Omental fat pad (tissue), 4 donors: Measurements from ENCODE around the gene TBXA2R. TPM values are rescaled to one million over a fixed set of nuclear protein-coding genes. Genes with fewer than 3 reads are reported as not detected.

Source experiments
- ATAC-seq: fragments of 150-250 bp; one replicate; pipeline ENCODE4 v1.9.1; 2016; ENCODE audit warnings: mild to moderate bottlenecking, moderate library complexity; ENCODE audit not compliant: low FRiP score
- DNase-seq: peaks from one replicate; pipeline ENCODE4 v3.0.0-alpha.2; 2019; ENCODE audit warnings: low spot score
- total RNA-seq, 4 donors: library from RNA; depleted of rRNA; stranded (reverse); fragments of >200 nt; gene quantifications; one replicate each; pipeline ENCODE4 v1.1.0, GENCODE V29; 2016
- TF ChIP-seq, protein P1 (sequence below), 3 donors: fragments of 450-650 bp; IDR thresholded peaks; one replicate each; pipeline ENCODE4 v1.5.1; 2016 to 2017; ENCODE audit warnings: antibody characterized with exemption in 3 of 3, mild to moderate bottlenecking in 3 of 3, moderate library complexity in 2 of 3

Gene TBXA2R
- total RNA-seq, 4 donors from 2014 or later: 0.65 to 1.8 (median 1.1) TPM

DNA sequence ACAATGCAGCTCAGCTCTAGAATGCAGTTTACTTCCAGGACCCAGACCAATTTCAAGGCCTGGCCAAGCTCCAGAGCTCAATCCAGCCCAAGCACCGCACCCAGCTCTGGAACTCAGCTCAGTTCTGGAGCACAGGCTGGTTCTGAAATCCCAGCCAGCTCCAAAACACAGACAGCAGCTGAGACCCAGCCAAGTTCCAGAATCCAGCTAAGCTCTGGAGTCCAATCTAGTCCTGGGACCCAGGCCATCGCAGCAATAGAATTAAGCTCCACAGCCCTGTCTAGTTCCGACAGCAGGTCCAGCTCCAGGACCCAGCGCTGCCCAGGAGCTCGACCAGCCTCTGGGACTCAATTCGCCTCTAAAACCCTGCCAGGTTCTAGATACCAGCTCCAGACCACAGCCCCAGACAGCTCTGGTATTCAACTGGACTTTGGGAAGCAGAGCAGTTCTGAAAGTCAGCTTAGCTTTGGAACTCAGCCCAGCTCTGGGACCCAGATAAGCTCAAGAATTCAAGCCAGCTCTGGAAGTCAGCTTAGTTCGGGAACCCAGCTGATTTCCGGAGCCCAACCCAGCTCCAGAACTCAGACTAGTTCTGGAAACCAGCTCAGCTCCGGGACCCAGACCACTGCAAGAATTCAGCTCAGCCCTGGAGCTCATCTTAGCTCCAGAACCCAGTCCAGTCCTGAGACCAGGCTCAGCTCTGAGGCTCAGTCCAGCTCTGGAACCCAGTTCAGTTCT, 14.6 kb downstream of the TBXA2R start:
- TF ChIP-seq, protein P1, sequence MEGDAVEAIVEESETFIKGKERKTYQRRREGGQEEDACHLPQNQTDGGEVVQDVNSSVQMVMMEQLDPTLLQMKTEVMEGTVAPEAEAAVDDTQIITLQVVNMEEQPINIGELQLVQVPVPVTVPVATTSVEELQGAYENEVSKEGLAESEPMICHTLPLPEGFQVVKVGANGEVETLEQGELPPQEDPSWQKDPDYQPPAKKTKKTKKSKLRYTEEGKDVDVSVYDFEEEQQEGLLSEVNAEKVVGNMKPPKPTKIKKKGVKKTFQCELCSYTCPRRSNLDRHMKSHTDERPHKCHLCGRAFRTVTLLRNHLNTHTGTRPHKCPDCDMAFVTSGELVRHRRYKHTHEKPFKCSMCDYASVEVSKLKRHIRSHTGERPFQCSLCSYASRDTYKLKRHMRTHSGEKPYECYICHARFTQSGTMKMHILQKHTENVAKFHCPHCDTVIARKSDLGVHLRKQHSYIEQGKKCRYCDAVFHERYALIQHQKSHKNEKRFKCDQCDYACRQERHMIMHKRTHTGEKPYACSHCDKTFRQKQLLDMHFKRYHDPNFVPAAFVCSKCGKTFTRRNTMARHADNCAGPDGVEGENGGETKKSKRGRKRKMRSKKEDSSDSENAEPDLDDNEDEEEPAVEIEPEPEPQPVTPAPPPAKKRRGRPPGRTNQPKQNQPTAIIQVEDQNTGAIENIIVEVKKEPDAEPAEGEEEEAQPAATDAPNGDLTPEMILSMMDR (IDR thresholded peaks at IDR 0.05): no peak
- ATAC-seq: peak; percentile 11
- DNase-seq: no peak

DNA sequence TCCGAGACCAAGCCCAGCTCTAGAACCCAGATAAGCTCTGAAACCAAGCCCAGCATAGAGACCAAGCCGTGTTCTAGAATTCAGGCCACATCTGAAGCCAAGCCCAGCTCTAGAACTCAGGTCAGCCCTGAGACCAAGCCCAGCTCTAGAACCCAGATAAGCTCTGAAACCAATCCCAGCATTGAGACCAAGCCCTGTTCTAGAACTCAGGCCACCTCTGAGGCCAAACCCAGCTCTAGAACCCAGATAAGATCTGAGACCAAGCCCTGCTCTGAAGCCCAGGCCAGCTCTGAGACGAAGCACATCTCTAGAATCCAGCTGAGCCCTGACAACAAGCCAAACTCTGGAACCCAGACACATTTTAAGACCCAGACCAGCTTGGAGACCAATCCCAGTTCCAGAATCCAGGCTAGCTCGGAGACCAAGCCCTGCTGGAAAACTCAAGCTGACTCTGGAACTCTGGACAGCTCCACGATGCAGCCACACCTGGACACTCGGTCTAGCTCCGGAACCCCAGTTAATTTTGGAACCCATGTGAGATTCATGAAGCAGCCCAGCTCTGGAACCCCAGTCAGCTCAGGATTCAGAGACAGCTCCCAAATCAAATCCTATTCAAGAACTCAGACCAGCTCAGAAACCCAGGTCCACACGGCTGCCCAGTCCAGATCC, 15.6 kb downstream of the TBXA2R start:
- no peak for ATAC-seq
- TF ChIP-seq, protein P1 (IDR thresholded peaks at IDR 0.05): no peak
- no peak for DNase-seq

DNA sequence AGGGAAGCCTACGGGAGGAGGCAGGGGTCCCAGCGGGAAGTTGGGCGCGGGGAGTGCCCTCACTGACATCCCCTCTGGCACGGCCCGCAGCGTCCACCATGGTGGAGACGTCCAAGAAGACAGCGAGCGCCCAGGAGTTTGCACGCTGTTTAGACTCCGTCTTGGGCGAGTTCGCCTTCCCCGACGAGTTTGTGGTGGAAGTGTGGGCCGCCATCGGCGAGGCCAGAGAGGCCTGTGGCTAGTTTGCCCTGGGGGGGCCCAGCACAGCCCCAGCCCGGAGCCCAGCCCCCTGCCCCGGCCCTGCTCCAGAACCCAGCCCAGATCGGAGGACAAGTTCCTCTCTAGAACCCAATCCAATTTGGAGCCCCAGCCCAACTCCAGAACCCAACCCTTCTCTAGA, 16.7 kb downstream of the TBXA2R start:
- DNase-seq: no peak
- no peak for ATAC-seq
- TF ChIP-seq, protein P1 (IDR thresholded peaks at IDR 0.05): no peak

DNA sequence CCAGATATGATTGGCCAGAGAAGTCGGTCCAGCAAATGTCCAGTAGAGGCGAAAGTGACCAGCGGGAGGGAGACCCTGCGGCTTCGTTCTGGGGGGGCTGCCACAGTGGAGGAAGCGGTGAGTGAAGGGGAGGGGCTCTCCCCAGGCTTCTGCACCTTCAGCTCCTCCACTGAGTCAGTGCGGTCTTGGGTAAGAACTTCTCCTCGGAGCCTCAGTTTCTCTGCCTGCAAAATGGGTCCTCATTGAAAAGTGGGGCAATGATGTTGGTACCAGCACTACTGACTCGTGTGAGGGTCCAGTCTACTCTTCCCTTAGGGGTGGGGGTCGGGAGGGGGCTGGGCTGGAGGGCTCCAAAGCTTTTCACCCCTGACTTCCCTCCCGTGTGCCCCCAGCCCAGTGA, 17.2 kb downstream of the TBXA2R start:
- ATAC-seq (no peak), DNase-seq (no peak)
- TF ChIP-seq, protein P1 (IDR thresholded peaks at IDR 0.05): no peak

DNA sequence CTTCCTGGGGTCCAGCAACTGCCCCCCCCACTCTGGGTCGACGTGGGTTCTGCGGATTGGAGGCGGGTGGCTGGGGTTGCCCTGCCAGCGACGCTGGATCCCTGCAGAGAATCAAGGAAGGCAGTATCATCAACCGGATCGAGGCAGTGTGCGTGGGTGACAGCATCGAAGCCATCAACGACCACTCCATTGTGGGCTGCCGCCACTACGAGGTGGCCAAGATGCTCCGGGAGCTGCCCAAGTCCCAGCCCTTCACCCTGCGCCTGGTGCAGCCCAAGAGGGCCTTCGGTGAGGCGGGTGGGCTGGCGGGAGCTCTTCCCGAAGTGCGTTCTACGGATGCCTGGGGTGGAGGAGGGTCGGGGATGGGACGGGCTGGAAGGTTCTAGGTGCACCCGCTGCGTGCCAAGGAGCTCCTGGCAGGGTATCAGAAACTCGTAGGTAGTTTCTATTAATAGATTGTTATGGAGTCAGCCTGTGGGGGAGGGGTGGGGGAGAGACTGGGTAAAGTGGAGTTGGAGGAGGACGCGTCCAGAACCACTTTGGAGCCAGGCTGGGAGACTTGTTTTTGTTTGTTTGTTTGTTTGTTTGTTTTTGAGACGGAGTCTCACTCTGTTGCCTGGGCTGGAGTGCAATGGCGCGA, 19.8 kb downstream of the TBXA2R start:
- TF ChIP-seq, protein P1 (IDR thresholded peaks at IDR 0.05): no peak
- ATAC-seq: no peak
- no peak for DNase-seq

DNA sequence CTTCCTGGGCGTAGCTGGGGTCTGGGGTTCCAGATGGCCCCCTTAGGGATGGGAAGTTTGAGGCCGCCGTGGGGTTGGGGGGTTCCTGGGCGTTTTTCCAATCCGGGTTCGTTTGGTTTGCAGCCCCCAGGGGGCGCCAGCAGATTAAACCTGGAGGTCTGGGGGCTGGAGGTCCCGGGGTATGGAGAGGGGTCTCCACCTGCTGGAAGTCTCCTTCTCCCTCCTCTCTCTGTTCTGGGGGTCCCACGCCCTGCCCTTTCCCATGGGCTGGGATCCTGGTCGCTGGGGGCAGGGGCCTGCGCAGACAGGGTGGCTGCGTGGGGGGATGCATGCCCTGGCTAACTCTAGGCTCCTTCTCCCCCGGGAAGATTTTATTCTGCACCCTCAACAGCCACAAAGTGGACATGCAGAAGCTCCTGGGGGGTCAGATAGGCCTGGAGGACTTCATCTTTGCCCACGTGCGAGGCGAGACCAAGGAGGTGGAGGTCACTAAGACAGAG, 20.5 kb downstream of the TBXA2R start:
- TF ChIP-seq, protein P1 (IDR thresholded peaks at IDR 0.05): peak in 1 of 3 donors; percentile 9
- DNase-seq (no peak), ATAC-seq (no peak)
